Ramos (cell line): ENCODE data around the gene SNN.

Experiments used
- in situ Hi-C: fragments of 300-500 bp; cut with MboI; formaldehyde crosslinking; loops from one replicate; pipeline ENCODE4 v1.14.3; 2022; ENCODE audit warnings: low sequenced_read_pairs; ENCODE audit not compliant: unreplicated experiment

SNN gene

GRCh38 chr16:11660565-11660964 lies 7.7 kb upstream of the SNN start:
- in situ Hi-C loops, result no loop called here

- in situ Hi-C loops, result no loop called here
Observed at GRCh38 chr16:11662582-11662981, 5.7 kb upstream of the SNN start.

- in situ Hi-C loops, result no loop called here
Observed at GRCh38 chr16:11665071-11665491, 3.2 kb upstream of the SNN start.

- in situ Hi-C loops, result no loop called here
Observed at GRCh38 chr16:11666103-11667055, 1.9 kb upstream of the SNN start.

GRCh38 chr16:11667221-11667823 lies 933 bp upstream of the SNN start:
- in situ Hi-C loops, result no loop called here

- in situ Hi-C loops, result no loop called here
Observed at GRCh38 chr16:11668623-11669379, 546 bp downstream of the SNN start.

- in situ Hi-C loops, result no loop called here
Observed at GRCh38 chr16:11669380-11670146, 1.3 kb downstream of the SNN start.

GRCh38 chr16:11670171-11671131 lies 2.2 kb downstream of the SNN start:
- in situ Hi-C loops, result no loop called here

- in situ Hi-C loops, result no loop called here
Observed at GRCh38 chr16:11671271-11671670, 3.0 kb downstream of the SNN start.

GRCh38 chr16:11671676-11672075 lies 3.4 kb downstream of the SNN start:
- in situ Hi-C loops, result no loop called here

- in situ Hi-C loops, result no loop called here
Observed at GRCh38 chr16:11672206-11673090, 4.2 kb downstream of the SNN start.

- in situ Hi-C loops, result no loop called here
Observed at GRCh38 chr16:11673091-11674000, 5.1 kb downstream of the SNN start.

GRCh38 chr16:11674001-11674817 lies 6.0 kb downstream of the SNN start:
- in situ Hi-C loops, result no loop called here

GRCh38 chr16:11674818-11675560 lies 6.7 kb downstream of the SNN start:
- in situ Hi-C loops, result no loop called here
